ENCODE data around the gene SSRP1.

DNA sequence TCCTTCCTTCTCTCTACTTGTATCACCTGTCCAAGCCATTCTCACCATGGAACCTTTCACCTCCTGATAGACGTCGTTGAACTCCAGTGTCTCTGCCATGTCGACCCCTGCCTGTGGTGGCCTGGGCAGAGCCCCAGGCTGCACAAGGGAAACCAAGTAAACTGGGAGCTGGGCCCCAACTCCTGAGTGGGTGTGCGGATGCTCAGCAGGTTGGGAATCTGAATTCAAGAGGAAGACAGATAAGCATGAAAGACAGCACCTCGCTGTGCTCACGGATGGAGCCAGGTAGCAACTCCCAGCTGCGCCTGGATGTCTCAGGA is 709 bp downstream of the SSRP1 start:
- TF ChIP-seq, protein P1, sequence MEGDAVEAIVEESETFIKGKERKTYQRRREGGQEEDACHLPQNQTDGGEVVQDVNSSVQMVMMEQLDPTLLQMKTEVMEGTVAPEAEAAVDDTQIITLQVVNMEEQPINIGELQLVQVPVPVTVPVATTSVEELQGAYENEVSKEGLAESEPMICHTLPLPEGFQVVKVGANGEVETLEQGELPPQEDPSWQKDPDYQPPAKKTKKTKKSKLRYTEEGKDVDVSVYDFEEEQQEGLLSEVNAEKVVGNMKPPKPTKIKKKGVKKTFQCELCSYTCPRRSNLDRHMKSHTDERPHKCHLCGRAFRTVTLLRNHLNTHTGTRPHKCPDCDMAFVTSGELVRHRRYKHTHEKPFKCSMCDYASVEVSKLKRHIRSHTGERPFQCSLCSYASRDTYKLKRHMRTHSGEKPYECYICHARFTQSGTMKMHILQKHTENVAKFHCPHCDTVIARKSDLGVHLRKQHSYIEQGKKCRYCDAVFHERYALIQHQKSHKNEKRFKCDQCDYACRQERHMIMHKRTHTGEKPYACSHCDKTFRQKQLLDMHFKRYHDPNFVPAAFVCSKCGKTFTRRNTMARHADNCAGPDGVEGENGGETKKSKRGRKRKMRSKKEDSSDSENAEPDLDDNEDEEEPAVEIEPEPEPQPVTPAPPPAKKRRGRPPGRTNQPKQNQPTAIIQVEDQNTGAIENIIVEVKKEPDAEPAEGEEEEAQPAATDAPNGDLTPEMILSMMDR (IDR thresholded peaks at IDR 0.05; ENCODE audit: borderline replicate concordance, extremely low read depth, low read length, poor library complexity, severe bottlenecking): no peak
- no peak for TF ChIP-seq EZH2 (IDR thresholded peaks at IDR 0.05; ENCODE audit: borderline replicate concordance, low read depth, low read length, severe bottlenecking)
